Measurements from ENCODE around the gene UBE2C.

Gene UBE2C

DNA sequence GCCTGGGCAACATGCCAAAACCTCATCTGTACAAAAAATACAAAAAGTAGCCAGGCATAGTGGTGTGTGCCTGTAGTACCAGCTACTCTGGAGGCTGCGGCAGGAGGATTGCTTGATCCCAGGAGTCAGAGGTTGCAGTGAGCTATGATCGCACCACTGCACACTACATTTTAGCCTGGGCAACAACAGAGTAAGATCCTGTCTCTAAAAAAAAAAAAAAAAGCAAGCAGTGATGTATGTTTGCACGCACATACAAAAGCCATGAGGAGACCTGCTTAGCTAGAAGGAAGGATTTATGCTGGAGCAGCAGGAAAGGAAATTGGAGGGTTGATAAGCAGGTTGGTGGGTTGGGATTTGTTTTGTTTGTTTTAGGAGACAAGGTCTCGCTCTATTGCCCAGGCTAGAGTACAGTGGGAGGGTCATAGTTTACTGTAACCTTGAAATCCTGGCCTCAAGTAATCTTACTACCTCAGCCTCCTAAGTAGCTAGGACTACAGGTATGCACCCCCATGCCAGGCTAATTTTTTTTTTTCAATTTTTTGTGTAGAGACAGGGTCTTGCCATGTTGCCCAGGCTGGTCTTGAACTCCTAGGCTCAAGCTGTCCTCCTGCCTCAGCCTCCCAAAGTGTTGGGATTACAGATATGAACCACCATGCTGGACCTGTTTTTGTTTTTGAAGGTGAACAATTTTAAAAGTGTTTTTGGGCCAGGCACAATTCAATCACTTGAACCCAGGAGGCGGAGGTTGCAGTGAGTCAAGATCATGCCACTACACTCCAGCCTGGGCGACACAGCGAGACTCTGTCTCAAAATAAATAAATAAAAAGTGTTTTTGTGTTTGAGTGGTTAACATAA is 49.0 kb downstream of the UBE2C start:
- no peak for DNase-seq (ENCODE audit: low read depth)

- DNase-seq (ENCODE audit: low read depth): no peak
These were observed 51.4 kb downstream of the UBE2C start for GRCh38 chr20:45863543-45864470.

- DNase-seq (ENCODE audit: low read depth): no peak
These were observed 54.0 kb downstream of the UBE2C start for GRCh38 chr20:45866454-45866853.
